Mucosa of rectum (tissue), 2 donors: Measurements from ENCODE around the gene TPSG1.
"Not testable (repeated sequence)": the region's sequence is repeated elsewhere in the genome, so short reads cannot be mapped to it uniquely, and the experiment has no call there.

ENCODE experiments used
- H3K27ac ChIP-seq, 2 donors: one replicate each; pipeline ENCODE4 v1.7.0; 2013; ENCODE audit warnings: inconsistent platforms in 2 of 2, low read depth in 2 of 2, low read length in 2 of 2
- H3K27me3 ChIP-seq, 2 donors: one replicate each; pipeline ENCODE4 v1.7.0; 2013; ENCODE audit warnings: low read length in 2 of 2; ENCODE audit not compliant: control insufficient read depth in 2 of 2, insufficient read depth in 2 of 2
- H3K36me3 ChIP-seq, 2 donors: one replicate each; pipeline ENCODE4 v1.7.0; 2013; ENCODE audit warnings: low read length in 2 of 2; ENCODE audit not compliant: control insufficient read depth in 2 of 2, insufficient read depth in 2 of 2
- H3K4me1 ChIP-seq, 2 donors: one replicate each; pipeline ENCODE4 v1.7.0; 2013; ENCODE audit warnings: low read length in 2 of 2, mild to moderate bottlenecking in 1 of 2; ENCODE audit not compliant: control insufficient read depth in 2 of 2, insufficient read depth in 2 of 2
- H3K4me3 ChIP-seq, 2 donors: one replicate each; pipeline ENCODE4 v1.7.0; 2013; ENCODE audit warnings: low read length in 2 of 2
- H3K9ac ChIP-seq, 2 donors: one replicate each; pipeline ENCODE4 v1.7.0; 2013; ENCODE audit warnings: low read length in 2 of 2, low read depth in 1 of 2, mild to moderate bottlenecking in 1 of 2
- H3K9me3 ChIP-seq, 2 donors: one replicate each; pipeline ENCODE4 v1.7.0; 2013; ENCODE audit warnings: low read length in 2 of 2; ENCODE audit not compliant: control insufficient read depth in 2 of 2
- donor health status: healthy.
- donor health status: Normal muscosa, but diverticular disease.

Gene TPSG1

DNA sequence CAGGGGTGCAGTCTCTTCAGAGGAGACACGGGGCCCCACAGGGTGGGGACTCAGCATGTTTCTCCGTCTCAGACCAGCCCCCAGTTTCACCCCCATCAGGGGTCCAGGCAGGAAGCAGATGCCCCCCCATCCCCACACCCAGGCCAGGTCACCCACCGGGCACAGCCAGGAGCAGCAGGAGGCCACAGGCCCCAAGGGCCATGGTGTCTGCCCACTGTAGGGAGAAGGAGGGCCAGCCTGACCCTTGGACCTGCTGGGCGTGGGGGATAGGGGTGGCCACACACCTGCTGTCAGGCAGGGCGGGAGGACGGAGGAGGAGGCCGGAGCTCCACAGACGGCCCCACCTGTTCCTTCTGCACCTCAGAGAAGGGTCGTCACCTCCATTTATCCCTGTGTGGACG lies at the start of gene TPSG1:
TPSG1 (minus strand) TSS at position 218 of the 401 bp plus-strand sequence; CDS start at position 202, 16 bp downstream.
- H3K27ac ChIP-seq = peak within 1 kb of the TSS; percentile 63 to 75
- H3K27me3 ChIP-seq = no peaks in the 10 kb centered on the region
- peak within 1 kb of the TSS in 1 of 2 donors; percentile 1 for H3K9ac ChIP-seq
- H3K4me3 ChIP-seq = peak within 1 kb of the TSS in 1 of 2 donors; percentile 48
- no peaks in the 10 kb centered on the region for H3K9me3 ChIP-seq
- no peaks in the 10 kb centered on the region for H3K4me1 ChIP-seq
- H3K36me3 ChIP-seq = peaks cover 0 to 4% of the 10 kb centered on the region in 2 donors

DNA sequence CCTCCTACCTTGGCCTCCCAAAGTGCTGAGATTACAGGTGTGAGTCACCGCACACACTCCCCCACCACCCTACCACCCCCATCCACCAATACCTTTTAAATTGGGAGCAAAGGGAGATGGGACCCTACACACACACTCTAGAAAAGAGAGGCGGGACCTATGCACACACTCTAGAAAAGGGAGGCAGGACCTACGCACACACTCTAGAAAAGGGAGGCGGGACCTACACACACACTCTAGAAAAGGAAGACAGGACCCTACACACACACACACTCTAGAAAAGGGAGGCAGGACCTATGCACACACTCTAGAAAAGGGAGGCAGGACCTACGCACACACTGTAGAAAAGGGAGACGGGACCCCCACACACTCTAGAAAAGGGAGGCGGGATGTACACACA lies 49.7 kb upstream of the TPSG1 start:
- Histone ChIP-seq H3K27ac (no peak overlapping the region), H3K36me3 (no peaks in the 10 kb centered on the region), H3K4me3 (no peak overlapping the region), H3K4me1 (peaks cover 2 to 9% of the 10 kb centered on the region in 2 donors), H3K9ac (no peak overlapping the region), H3K9me3 (no peaks in the 10 kb centered on the region), H3K27me3 (peaks cover 0 to 14% of the 10 kb centered on the region in 2 donors)

DNA sequence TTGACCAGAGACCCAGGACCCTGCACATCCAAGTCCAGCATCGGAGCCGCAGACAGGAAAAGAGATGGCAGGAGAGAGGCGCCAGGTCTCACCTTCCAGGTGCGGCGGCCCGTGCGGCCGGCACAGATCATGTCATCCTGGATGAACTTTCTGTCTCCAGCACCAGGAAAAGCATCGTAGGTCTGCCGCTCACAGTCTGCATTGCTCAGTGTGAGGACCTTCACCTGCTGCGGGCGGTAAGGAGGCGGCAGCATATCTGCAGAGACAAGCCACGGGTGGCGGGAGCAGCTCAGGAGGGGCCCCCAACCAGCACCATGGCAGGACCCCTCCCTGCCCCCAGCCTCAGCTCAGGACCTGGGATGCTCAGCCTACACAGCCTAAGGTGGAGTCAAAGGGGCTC lies 48.7 kb upstream of the TPSG1 start:
- no peak overlapping the region for H3K4me3 ChIP-seq
- H3K9ac ChIP-seq = no peak overlapping the region
- H3K4me1 ChIP-seq = peaks cover 2 to 9% of the 10 kb centered on the region in 2 donors
- H3K27ac ChIP-seq = no peak overlapping the region
- H3K36me3 ChIP-seq = no peaks in the 10 kb centered on the region
- no peaks in the 10 kb centered on the region for H3K9me3 ChIP-seq
- peaks cover 0 to 14% of the 10 kb centered on the region in 2 donors for H3K27me3 ChIP-seq

DNA sequence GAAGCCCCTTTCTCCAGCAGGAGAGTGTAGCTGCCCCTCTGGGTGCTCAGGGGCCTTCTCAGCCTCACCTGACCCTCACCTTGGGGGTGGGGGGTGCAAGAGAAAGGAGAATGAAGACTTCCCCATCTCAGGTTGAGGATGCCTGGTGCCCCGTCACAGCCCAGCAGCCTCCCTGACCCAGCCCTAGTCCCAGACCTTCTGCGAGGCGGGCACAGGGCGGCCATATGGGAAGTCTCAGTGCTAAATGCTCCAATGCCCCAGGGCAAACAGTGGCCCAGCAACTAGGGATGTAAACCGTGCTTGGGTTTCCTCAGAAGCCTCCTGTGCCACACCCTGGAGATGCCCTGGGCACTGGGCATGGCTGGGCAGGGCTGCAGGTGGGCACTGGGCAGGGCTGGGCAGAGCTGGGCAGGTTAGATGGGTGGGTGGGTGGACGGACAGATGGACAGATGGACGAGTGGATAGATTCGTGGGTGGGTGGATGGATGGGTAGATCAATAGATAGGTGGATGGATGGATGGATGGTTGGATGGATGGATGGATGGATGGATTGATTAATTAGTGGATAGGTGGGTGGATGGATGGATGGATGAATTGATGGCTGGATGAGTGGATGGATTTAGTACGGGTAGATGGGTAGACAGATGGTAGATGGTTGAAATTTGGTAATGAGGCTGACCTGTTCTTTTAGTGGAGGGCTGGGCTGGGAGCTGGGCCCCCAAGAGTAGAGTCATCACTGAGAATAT lies 47.6 kb upstream of the TPSG1 start:
- H3K36me3 ChIP-seq = no peaks in the 10 kb centered on the region

DNA sequence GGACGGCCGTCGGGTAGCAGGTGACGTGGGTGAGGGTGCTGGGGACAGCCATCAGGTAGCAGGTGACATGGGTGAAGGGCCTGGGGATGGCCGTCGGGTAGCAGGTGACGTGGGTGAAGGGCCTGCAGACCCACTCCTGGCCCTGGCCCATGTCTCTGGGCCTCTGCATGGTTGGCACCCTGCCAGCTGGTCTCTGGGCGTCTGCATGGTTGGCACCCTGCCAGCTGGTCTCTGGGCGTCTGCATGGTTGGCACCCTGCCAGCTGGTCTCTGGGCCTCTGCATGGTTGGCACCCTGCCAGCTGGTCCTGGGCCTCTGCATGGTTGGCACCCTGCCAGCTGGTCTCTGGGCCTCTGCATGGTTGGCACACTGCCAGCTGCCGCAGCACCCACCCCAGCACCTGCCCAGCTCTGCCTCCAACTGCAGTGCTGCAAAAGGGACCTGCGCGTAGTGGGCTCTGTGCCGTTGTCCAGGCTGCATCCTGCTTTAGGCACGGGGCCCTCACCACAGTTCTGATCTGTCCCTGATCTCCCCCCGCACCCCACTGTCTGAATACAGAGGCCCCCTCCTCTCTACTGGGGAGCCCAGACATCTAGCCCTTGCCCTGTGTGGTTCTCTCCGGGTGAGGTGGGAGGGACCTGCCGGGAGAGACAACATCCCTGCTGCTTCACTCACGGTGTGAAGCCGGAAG lies 46.8 kb upstream of the TPSG1 start:
- not testable (repeated sequence) for H3K27ac ChIP-seq, H3K27me3 ChIP-seq, H3K36me3 ChIP-seq, H3K9me3 ChIP-seq, H3K4me1 ChIP-seq, H3K9ac ChIP-seq, H3K4me3 ChIP-seq

More for the DNA sequence above, 47.6 kb upstream of the TPSG1 start:
- Histone ChIP-seq H3K4me1 (peaks cover 2 to 9% of the 10 kb centered on the region in 2 donors), H3K27me3 (peaks cover 0 to 9% of the 10 kb centered on the region in 2 donors), H3K9ac (no peak overlapping the region), H3K9me3 (no peaks in the 10 kb centered on the region), H3K4me3 (no peak overlapping the region), H3K27ac (no peak overlapping the region)

DNA sequence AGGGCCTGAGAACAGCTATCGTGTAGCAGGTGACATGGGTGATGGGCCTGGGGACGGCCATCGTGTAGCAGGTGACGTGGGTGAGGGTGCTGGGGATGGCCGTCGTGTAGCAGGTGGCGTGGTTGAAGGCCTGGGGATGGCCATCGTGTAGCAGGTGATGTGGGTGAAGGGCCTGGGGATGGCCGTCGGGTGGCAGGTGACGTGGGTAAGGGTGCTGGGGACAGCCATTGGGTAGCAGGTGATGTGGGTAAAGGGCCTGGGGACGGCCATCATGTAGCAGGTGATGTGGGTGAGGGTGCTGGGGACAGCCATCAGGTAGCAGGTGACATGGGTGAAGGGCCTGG lies 46.3 kb upstream of the TPSG1 start:
- Histone ChIP-seq H3K9ac (no peak overlapping the region), H3K36me3 (no peaks in the 10 kb centered on the region), H3K9me3 (no peaks in the 10 kb centered on the region), H3K27me3 (peaks cover 2 to 3% of the 10 kb centered on the region in 2 donors), H3K27ac (no peak overlapping the region), H3K4me3 (no peak overlapping the region), H3K4me1 (peaks cover 2 to 9% of the 10 kb centered on the region in 2 donors)

DNA sequence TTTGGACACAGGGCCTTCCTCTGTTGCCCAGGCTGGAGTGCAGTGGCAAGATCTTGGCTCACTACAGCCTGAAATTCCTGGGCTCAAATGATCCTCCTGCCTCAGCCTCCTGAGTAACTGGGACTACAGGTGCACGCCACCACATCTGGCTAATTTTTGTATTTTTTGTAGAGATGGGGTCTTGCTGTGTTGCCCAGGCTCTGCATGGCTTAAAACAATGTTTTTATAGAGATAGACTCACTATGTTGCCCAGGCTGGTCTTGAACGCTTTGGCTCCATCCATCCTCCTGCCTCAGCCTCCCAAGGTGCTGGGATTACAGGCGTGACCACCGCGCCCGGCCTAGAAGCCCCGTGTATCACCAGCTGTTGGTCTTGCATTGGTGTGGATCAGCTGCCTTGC lies 44.4 kb upstream of the TPSG1 start:
- H3K4me1 ChIP-seq, H3K4me3 ChIP-seq, H3K27ac ChIP-seq, H3K27me3 ChIP-seq, H3K9me3 ChIP-seq, H3K36me3 ChIP-seq, H3K9ac ChIP-seq: not testable (repeated sequence)

DNA sequence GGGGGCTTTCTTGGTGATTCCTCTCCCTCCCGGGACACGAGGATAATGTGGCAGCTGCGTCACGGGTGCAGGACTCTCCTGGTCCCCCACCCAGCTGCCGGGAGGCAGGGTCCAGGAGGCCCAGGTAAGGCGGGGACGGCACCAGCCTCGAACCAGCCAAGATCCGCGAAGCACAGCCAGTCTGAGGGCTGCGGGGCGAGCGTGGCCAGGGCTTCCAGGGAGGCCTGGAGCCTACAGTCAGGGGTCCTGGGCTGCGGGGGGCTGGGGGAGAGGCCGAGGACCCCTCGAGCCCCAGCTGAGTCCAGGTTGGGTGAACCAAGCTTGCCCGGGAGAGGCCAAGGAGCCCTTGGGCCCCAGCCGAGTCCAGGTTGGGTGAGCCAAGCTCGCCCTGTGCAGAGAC lies 40.8 kb upstream of the TPSG1 start:
- Histone ChIP-seq H3K4me1 (no peaks in the 10 kb centered on the region), H3K9ac (no peak overlapping the region), H3K27me3 (peaks cover 4% of the 10 kb centered on the region in 2 donors), H3K27ac (no peak overlapping the region), H3K9me3 (no peaks in the 10 kb centered on the region), H3K36me3 (no peaks in the 10 kb centered on the region), H3K4me3 (no peak overlapping the region)

DNA sequence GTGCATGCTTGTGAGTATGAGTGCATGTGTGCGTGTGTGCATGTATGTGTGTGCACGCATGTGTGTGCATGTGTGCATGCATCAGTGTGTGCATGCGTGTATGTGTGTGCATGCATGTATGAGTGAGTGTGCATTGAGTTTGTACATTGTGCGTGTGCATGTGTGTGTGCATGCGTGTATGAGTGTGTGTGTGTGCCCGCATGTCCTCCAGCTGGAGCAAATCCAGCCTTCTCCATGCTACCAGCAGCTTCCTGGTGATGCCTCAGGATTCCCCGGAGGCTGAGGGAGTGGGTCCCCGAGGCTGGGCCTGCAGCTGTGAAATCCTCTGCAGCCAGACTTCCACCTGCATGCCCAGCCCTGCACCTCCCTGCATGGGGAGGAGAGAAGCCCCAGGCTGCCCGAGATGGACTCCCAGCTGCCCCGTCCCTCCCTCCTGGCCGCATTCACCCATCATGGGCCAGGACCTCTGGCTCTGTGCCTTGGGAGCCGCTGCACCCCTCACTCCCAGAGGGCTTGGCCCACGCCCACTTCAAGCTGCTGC lies 40.1 kb upstream of the TPSG1 start:
- no peaks in the 10 kb centered on the region for H3K4me1 ChIP-seq
- no peak overlapping the region for H3K9ac ChIP-seq
- H3K36me3 ChIP-seq = no peaks in the 10 kb centered on the region
- H3K4me3 ChIP-seq = no peak overlapping the region
- no peak overlapping the region for H3K27ac ChIP-seq
- H3K27me3 ChIP-seq = peaks cover 4 to 8% of the 10 kb centered on the region in 2 donors
- no peaks in the 10 kb centered on the region for H3K9me3 ChIP-seq

DNA sequence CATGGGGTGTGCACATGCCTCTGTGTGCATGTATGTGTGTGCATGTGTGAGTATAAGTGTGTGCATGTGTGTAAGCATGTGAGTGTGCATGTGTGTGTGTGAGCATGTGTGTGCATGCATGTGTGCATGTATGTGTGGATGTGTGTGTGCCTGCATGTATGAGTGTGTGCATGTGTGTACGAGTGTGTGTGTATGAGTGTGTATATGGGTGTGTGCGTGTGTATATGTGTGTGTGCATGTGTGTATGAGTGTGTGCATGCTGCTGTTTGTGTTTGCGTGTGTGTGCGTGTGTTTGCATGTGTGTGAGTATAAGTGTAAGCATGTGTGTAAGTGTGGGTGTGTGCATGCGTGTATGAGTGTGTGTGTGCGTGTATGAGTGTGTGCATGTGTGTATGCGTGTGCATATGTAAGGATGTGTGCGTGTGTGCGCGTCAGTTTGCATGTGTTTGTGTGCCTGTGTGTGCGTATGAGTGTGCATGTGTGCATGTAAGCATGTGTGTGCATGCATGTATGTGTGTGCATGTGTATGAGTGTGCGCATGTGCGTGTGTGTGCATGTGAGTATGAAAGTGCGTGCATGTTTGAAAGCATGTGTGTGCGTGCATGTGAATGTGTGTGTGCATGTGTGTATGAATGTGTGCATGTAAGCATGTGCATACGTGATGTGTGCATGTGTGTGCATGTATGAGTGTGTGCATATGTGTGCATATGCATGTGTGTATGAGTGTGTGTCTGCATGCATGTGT lies 39.4 kb upstream of the TPSG1 start:
- Histone ChIP-seq H3K4me1 (no peaks in the 10 kb centered on the region), H3K27me3 (peaks cover 9 to 14% of the 10 kb centered on the region in 2 donors), H3K36me3 (no peaks in the 10 kb centered on the region), H3K4me3 (no peak overlapping the region), H3K9me3 (no peaks in the 10 kb centered on the region), H3K9ac (no peak overlapping the region), H3K27ac (no peak overlapping the region)
